Hepatocyte (in vitro differentiated cells): ENCODE results near the gene CCDC158.

Source experiments
- CTCF ChIP-seq: fragments of 200-600 bp; sonication (generic); IDR thresholded peaks from 2 replicates; pipeline ENCODE4 v1.5.1; 2016; ENCODE audit warnings: antibody characterized with exemption, mild to moderate bottlenecking; ENCODE audit not compliant: poor library complexity
- EZH2 ChIP-seq: fragments of 200-600 bp; sonication (generic); IDR thresholded peaks from 2 replicates; pipeline ENCODE4 v1.6.1; 2016; ENCODE audit warnings: antibody characterized with exemption, mild to moderate bottlenecking, borderline replicate concordance

GRCh38 chr4:76406081-76406480, 14.9 kb downstream of the CCDC158 start:
- no peak for TF ChIP-seq CTCF
- TF ChIP-seq EZH2: no peak
